CD4-positive, alpha-beta T cell treated with Interleukin-6 for 4 hours (primary cell): ENCODE measurements around the gene C1orf35.
A peak's percentile ranks its signal among the peaks of the same experiment; 100 is the strongest.

ENCODE experiments used
- DNase-seq: peaks from one replicate; pipeline ENCODE4 v3.0.0-alpha.2; 2020; ENCODE audit warnings: mixed read lengths

The C1orf35 gene

DNA sequence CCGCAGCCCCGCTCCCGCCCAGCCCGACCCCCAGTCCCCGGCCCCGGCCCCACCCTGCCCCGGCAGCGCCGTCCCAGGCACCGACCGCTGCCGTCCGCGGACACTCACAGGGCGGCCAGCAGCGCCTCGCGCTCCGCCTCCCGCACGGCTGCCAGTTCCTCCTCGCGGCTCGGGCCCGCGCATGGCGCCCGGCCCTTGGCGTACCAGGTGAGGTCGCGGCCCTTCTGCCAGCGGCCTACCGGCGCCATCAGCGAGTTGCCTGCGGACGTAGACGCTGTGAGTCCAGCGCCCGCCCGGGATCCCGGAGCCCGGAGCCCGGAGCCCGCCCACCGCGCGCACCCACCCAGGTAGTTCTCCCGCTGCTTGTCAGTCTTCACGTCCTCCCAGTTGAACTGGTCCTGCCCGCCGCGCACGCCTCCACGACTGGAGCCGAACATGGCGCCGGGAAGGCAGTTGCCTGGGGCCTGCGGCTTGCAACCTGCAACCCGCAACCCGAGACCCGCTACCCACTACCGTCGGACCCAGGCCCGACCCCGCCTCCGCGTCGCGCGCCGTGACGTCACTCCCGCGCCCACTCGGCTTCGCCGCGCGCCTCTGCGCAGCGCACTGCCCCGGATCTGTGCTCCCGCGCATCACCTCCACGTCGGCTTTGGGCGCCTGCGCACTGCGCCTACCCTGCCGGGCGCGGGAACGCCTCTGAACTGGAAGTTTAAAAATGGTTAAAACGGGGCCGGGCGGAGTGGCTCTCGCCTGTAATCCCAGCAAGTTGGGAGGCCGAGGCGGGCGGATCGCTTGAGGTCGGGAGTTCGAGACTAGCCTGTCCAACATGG, at the start of gene C1orf35:
TSS of gene C1orf35 (minus strand) at position 535 of the 830 bp plus-strand sequence. CDS start at position 437, 98 bp downstream.
- peak; percentile 96 for DNase-seq

DNA sequence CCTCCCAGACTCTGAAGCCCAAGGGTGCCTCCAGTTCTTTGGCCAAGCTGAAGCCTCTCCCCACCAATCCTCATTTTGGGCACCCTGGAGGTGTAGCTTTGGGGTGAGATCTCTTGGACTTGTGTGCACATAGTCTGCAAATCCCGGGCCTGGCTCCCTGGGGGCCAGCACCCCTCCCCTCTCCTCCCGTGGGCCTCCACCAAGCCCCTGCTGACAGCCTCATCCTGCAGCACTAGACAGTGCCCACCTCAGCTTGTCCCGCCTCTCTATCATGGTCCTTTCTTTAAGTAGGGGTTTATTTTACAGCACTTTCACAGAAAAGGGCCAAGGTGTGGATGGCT, 49.8 kb upstream of the C1orf35 start:
- no peak for DNase-seq

DNA sequence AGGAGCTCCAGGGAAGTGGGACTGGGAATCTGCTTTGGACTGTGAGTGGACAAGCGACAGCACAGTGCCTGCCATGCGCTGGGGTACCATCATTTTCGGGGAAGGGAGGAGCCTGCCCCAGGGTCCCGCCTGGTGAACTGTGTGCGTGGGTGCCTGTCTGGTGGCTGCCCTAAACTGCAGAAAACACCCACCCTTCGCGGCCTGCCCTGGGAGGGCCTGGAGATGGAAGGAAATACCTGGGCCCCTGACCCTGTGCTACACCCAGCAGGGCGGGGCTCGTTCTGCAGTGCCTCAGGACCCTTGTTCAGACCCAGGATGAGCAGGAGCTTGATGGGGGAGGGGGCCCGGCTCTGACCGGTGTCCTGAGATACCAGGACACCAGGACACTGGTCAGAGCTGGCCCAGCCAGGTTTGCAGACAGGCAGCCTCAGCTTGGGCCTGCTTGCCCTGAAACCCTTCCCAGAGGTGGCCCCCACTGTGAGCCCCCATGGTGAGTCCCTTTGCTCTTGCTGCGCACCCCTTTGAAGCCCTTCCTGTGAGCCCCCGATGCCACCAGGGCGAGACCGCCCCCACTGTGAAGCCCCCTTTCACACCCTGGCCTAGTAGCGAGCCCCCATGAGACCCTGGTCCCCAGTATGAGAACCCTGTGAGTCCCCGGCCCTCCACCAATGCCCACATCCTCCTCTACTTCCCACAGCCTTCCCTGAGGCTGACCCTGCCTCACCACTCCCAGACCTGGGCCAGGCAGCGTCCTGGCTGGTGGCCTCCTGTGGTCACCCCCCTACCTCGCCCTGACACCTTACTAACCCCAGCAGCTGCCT, 49.2 kb upstream of the C1orf35 start:
- DNase-seq, result no peak

- DNase-seq, result no peak
Observed at GRCh38 chr1:228151180-228151925, 48.2 kb upstream of the C1orf35 start.

- no peak for DNase-seq
Observed at GRCh38 chr1:228150461-228151179, 47.5 kb upstream of the C1orf35 start.

GRCh38 chr1:228150120-228150460, 47.0 kb upstream of the C1orf35 start:
- DNase-seq, result no peak

DNA sequence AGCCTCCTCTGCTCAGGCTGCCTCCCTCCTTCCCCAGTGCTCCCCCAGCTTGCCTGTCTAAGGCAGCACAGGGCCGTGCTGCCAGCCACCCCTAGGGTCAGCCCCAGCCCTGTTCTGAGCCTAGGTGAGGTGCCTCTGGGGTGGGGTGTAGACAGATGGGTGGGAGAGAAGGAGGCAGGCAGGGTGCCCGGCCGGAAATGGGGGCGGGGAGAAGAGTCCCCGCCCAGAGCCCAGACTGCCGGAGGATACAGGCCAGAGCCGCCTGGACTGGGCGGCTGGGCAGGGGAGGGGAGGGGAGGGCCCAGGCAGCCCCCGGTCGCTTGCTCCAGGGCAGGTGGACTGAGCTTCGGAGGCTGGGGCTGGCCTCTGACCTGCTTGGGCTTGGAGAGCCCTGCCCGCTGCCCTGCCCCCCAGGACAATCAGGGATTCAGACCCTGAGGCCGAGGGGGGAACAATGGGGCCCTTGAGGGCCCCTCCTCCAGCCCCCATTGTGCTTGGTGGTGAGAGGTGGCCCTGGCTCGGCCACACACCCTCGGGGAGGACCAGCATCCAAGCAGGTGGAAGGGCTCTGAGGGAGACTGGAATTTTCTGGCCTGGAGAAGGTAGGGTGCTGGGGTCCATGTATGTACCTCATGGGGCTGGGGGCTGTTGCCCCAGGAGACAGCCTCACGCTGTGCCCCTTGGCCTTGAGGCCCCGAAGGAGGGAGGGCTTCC, 46.4 kb upstream of the C1orf35 start, which contains the start of gene GJC2:
TSS of gene GJC2 (plus strand) at position 525 of the 714 bp plus-strand sequence. CDS start 7,829 bp downstream, outside the sequence.
- no peak for DNase-seq

GRCh38 chr1:228148935-228149405, 45.8 kb upstream of the C1orf35 start:
- no peak for DNase-seq

DNA sequence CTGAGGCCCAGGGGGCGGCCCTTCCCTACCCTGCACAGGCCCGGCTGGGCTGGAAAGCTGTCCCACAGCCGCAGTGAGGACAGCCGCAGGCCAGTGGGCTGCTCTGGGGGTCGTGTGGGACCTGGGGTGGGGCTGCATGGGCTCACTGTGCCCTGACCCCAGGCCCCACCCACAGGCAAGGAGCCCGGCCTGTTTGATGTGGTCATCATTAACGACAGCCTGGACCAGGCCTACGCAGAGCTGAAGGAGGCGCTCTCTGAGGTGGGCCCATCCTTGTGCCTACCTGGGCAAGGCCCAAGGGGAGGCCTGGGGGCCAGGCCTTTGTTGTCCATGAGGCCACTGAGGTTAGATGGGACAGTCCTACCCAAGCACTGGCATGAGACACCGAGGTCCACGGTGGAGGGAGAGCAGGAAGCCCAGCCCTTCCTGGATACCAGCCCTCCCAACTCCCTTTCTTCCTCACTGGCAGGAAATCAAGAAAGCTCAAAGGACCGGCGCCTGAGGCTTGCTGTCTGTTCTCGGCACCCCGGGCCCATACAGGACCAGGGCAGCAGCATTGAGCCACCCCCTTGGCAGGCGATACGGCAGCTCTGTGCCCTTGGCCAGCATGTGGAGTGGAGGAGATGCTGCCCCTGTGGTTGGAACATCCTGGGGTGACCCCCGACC, 45.2 kb upstream of the C1orf35 start:
- no peak for DNase-seq

DNA sequence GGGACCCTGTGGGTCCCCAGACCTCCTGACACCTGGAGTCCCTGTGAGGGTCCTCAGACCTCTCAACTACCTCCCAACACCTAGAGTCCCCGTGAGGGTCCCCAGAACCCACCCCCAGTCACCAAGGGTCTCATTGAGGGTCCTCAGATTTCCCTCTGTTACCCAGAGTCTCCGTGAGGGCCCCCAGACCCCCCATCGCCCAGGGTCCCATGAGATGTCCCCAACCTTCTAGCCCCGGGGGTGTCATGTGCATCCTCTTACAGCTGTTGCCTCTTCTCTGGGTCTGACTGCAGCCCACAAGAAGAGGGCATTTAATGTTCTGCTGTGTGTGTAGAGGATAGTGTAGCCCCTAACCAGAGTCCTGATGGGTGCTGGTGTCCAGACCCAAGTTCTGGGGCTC, 44.6 kb upstream of the C1orf35 start:
- no peak for DNase-seq

DNA sequence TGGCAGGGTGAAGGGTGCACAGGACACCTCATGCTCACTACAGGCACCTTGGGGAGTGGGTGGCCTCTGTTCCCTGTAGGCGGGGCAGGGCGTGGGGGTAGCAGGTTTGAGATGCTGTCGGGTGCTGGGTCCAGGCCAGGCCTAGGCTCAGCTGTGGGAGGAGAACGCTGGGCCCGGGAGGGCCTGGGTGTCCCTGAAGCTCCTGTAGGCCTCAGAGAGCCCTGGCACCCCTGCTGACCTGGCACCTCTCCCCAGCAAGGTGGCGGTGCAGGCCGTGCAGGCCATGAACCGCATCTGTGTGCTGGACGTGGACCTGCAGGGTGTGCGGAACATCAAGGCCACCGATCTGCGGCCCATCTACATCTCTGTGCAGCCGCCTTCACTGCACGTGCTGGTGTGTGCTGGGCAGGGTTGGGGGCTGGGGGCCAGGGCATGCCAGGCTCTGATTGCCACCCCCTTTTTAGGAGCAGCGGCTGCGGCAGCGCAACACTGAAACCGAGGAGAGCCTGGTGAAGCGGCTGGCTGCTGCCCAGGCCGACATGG, 44.1 kb upstream of the C1orf35 start:
- DNase-seq, result no peak

DNA sequence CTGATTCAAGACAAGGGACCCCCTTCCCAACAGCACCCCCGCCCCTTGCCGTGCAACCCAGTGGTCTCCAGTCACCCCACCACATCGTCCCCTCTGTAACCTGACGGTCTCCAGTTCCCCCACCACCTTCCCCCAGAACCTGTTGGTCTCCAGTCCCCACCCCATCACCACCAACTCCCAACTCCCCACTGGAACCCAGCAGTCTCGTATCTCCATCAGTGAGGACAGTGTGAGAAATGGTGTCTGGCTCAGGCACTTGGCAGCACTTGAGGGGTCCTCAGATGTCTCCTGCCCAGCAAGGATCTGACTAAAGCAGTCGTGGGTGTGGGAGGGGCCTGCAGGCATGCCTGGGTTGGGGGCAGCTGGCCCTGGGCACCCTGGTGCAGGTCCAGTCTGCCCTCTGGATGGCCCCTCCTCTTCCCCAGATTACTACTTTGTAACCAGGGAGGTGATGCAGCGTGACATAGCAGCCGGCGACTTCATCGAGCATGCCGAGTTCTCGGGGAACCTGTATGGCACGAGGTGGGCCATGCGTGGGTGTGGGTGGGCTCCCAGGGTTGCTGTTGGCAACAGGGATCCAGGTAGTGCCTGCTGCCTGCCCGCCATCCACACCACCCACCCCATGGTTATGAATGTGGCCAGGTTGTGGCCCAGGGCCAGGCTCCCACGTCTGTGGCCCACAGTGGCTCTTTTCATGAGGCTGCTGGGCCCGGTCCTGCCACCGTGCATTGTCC, 43.5 kb upstream of the C1orf35 start:
- no peak for DNase-seq

DNA sequence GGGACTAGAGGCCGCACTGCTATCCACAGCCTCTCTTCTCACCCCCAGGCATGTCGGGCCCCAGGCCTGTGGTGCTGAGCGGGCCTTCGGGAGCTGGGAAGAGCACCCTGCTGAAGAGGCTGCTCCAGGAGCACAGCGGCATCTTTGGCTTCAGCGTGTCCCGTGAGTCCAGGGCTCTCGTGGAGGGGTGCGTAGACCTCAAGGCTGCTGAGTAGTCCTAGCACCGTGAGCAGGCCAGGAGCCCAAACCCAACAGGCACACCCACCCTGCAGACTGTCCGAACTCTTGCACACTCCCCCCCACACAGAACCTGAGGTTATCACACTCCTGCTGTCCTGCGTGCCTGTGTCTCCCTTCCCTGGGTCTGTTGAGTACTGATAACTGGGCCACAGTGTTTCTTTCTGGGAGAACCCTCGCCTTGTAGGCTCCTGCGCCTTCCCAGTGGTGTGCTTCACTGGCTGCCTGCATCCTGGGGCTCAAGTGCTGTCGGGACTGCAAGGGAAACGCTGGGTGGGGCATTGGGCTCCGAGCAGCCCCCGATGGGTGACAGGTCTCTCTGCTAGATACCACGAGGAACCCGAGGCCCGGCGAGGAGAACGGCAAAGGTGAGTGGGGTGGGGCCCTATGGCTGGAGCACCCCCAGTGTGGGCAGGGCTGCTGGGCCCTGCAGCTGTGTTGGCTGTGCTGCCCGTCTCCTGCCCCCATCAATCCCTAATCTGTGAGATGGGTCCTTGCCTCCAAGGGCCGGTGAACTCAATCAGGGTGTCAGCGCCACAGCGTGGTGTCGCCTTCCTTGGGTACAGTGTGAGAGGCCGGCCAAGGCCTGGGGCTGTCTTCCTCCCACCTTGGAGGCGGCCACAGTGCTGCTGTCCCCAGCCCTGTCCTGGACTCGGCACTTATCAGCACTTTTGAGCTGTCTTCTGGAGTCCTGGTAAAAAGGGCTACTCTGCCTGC, 42.6 kb upstream of the C1orf35 start:
- DNase-seq, result no peak

GRCh38 chr1:228144993-228145343, 41.8 kb upstream of the C1orf35 start:
- DNase-seq, result no peak

- no peak for DNase-seq
Observed at GRCh38 chr1:228144193-228144992, 41.3 kb upstream of the C1orf35 start.

DNA sequence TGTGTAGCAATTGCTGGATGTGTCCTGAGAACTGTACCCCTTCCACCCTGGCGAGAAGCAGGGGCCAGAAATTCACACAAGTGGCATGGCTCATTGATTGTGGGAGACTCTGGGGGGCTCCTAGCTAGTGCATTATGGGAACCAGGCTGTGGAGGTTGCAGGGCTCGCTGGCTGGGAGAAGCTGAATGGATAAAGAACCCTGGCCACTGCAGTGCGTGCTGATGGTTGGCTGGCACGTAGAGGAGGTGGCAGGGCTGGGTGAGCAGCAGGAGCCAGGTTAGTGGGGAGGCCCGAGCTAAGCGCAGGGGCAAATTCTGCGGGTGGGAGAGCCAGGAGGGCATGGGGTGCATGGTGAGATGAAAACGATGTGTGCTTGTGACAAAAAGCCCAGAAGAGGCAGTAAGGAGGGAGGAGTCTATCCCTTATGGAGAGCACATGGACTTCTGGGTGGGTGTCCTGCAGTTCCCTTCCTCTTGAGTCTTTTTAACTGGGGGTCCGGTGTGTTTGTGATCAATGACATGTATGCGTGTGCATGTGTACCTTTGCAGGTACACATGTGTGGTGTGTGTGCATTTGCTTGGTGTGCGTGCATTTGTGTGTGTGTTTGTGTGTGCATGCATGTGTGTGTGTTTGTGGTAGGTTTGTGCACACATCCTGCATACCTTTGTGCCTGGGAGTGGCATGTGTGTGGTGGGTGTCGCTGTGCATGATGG, 40.5 kb upstream of the C1orf35 start:
- no peak for DNase-seq

GRCh38 chr1:228142701-228143136, 39.6 kb upstream of the C1orf35 start:
- DNase-seq, result no peak
